DND-41 (cell line): ENCODE measurements around the gene CARD9.

Experiments
- CTCF ChIP-seq: IDR thresholded peaks from 2 replicates; pipeline ENCODE4 v1.5.1; 2012; ENCODE audit warnings: borderline replicate concordance, low read length, moderate library complexity, mild to moderate bottlenecking; ENCODE audit not compliant: poor library complexity, severe bottlenecking; ENCODE audit errors: extremely low read depth
- EZH2 ChIP-seq: IDR thresholded peaks from 3 replicates; pipeline ENCODE4 v1.6.1; 2012; ENCODE audit warnings: borderline replicate concordance, low read depth, mild to moderate bottlenecking, moderate library complexity, low read length, inconsistent platforms; ENCODE audit not compliant: severe bottlenecking

- no peak for TF ChIP-seq CTCF
- TF ChIP-seq EZH2 = no peak
These were observed 45.6 kb upstream of the CARD9 start for GRCh38 chr9:136419092-136419420.
